HCT116 (cell line): ENCODE data around the gene TSPAN7. TPM values are rescaled to one million over a fixed set of nuclear protein-coding genes. Genes with fewer than 3 reads are reported as not detected.

ENCODE experiments used
- ATAC-seq: fragments of 200-7000 bp; cut with Tn5 transposase; 2 replicates; pipeline ENCODE4 v1.9.1; 2020; ENCODE audit warnings: mild to moderate bottlenecking, moderate library complexity
- BruUV-seq: library from RNA; stranded (reverse); fragments of 400-500 nt; replicated peaks from 2 replicates; lab custom pipeline; 2021; lab: Mats Ljungman, UMichigan
- CTCF ChIA-PET: fragments of 300-600 bp; sonication (Branson Sonifier 250); formaldehyde crosslinking; loops from one replicate; lab custom pipeline; 2021; ENCODE audit warnings: antibody characterized with exemption; lab: Charles Lee
- POLR2A ChIA-PET: fragments of 300-600, 350-600 bp; sonication (Branson Sonifier 250); formaldehyde crosslinking; loops from one replicate; lab custom pipeline; 2021; ENCODE audit warnings: antibody characterized with exemption; lab: Charles Lee
- RAD21 ChIA-PET, 2 experiments: fragments of 300-600 bp; sonication (Branson Sonifier 250); formaldehyde crosslinking; loops; one replicate each; lab custom pipeline; 2023; ENCODE audit warnings: low total read pairs in 2 of 2; ENCODE audit not compliant: uncharacterized antibody in 2 of 2, unreplicated experiment in 2 of 2, low non-redundant PET in 1 of 2; lab: Charles Lee
- DNase-seq: peaks from one replicate; pipeline ENCODE4 v3.0.0-alpha.2; 2010; ENCODE audit warnings: low read depth, low spot score
- H2AFZ ChIP-seq: fragments of 200-600 bp; shearing (Covaris generic), sonication (generic); 2 replicates; pipeline ENCODE4 v1.6.1; 2017; ENCODE audit warnings: low read depth, mixed run types, mixed read lengths, antibody characterized with exemption, low read length; ENCODE audit not compliant: poor library complexity, severe bottlenecking
- H3K27ac ChIP-seq: 2 replicates; pipeline ENCODE4 v1.5.1; 2012; ENCODE audit warnings: low read depth, low read length
- H3K27me3 ChIP-seq: fragments of 200-600 bp; sonication (generic); 2 replicates; pipeline ENCODE4 v1.6.1; 2016; ENCODE audit warnings: mixed run types, low read length, mixed read lengths; ENCODE audit not compliant: insufficient read depth
- H3K36me3 ChIP-seq, 2 experiments: fragments of 200-500 bp in 1 of 2; fragments of 200-600 bp in 1 of 2; sonication (Bioruptor generic) in 1 of 2; sonication (generic) in 1 of 2; 2 replicates each; pipeline versions ENCODE4 v1.5.1 to v1.6.1; 2014 to 2016; ENCODE audit warnings: low read length in 2 of 2, inconsistent platforms in 1 of 2, mixed read lengths in 1 of 2, mixed run types in 1 of 2; ENCODE audit not compliant: insufficient read depth in 2 of 2, control insufficient read depth in 1 of 2
- H3K4me1 ChIP-seq, 2 experiments: fragments of 200-600 bp in 1 of 2; sonication (generic) in 1 of 2; 2 replicates each; pipeline versions ENCODE4 v1.5.1 to v1.6.1; 2012 to 2017; ENCODE audit warnings: low read length in 2 of 2, inconsistent platforms in 1 of 2, mild to moderate bottlenecking in 1 of 2, mixed read lengths in 1 of 2, mixed run types in 1 of 2, moderate library complexity in 1 of 2; ENCODE audit not compliant: insufficient read depth in 2 of 2, control insufficient read depth in 1 of 2
- H3K4me2 ChIP-seq: fragments of 200-600 bp; sonication (generic); 2 replicates; pipeline ENCODE4 v1.6.1; 2017; ENCODE audit warnings: mixed run types, low read length, mixed read lengths
- H3K4me3 ChIP-seq, 2 experiments: fragments of 200-600 bp in 1 of 2; sonication (generic) in 1 of 2; replicated peaks in 1 of 2; 2 replicates each; pipeline ENCODE4 v1.5.1; 2011 to 2016; ENCODE audit warnings: low read length in 2 of 2, control low read depth in 1 of 2, low read depth in 1 of 2, mild to moderate bottlenecking in 1 of 2, mixed read lengths in 1 of 2, mixed run types in 1 of 2
- H3K79me2 ChIP-seq: fragments of 200-600 bp; sonication (generic); 2 replicates; pipeline ENCODE4 v1.6.1; 2017; ENCODE audit warnings: mild to moderate bottlenecking, mixed run types, low read length, moderate library complexity, mixed read lengths; ENCODE audit not compliant: insufficient read depth
- H3K9ac ChIP-seq: fragments of 200-600 bp; sonication (generic); 2 replicates; pipeline ENCODE4 v1.6.1; 2016; ENCODE audit warnings: low read length, mixed read lengths
- H3K9me2 ChIP-seq: fragments of 200-600 bp; sonication (generic), shearing (Covaris generic); 2 replicates; pipeline ENCODE4 v1.6.1; 2017; ENCODE audit warnings: mixed run types, mild to moderate bottlenecking, moderate library complexity; ENCODE audit not compliant: insufficient read depth
- H3K9me3 ChIP-seq, 2 experiments: fragments of 200-500 bp in 1 of 2; fragments of 200-600 bp in 1 of 2; sonication (Bioruptor generic) in 1 of 2; sonication (generic) in 1 of 2; 2 replicates each; pipeline ENCODE4 v1.6.1; 2014 to 2017; ENCODE audit warnings: low read length in 2 of 2, mixed read lengths in 2 of 2, inconsistent platforms in 1 of 2, low read depth in 1 of 2, mild to moderate bottlenecking in 1 of 2, mixed run types in 1 of 2, moderate library complexity in 1 of 2; ENCODE audit not compliant: control insufficient read depth in 1 of 2, insufficient read depth in 1 of 2
- H4K20me1 ChIP-seq: fragments of 200-600 bp; sonication (generic), shearing (Covaris generic); 2 replicates; pipeline ENCODE4 v1.6.1; 2017; ENCODE audit warnings: mixed run types, mild to moderate bottlenecking, moderate library complexity; ENCODE audit not compliant: insufficient read depth
- ATF3 ChIP-seq: IDR thresholded peaks from 2 replicates; pipeline ENCODE4 v1.6.1; 2012
- CBX3 ChIP-seq: IDR thresholded peaks from 2 replicates; pipeline ENCODE4 v1.6.1; 2012; ENCODE audit warnings: low read depth
- CEBPB ChIP-seq: IDR thresholded peaks from 2 replicates; pipeline ENCODE4 v1.6.1; 2012; ENCODE audit warnings: low read depth
- CTCF ChIP-seq, 3 experiments: fragments of 200-600 bp in 1 of 3; sonication (generic) in 1 of 3; IDR thresholded peaks in 2 of 3; conservative IDR thresholded peaks in 1 of 3; 2 replicates each; pipeline ENCODE4 v1.5.1; 2012 to 2017; ENCODE audit warnings: low read depth in 2 of 3, low read length in 2 of 3, antibody characterized with exemption in 1 of 3, borderline replicate concordance in 1 of 3, control low read depth in 1 of 3, mild to moderate bottlenecking in 1 of 3, mixed read lengths in 1 of 3, mixed run types in 1 of 3, moderate library complexity in 1 of 3; ENCODE audit not compliant: insufficient read depth in 1 of 3
- EZH2 ChIP-seq: fragments of 200-600 bp; sonication (generic); IDR thresholded peaks from 2 replicates; pipeline ENCODE4 v1.6.1; 2017; ENCODE audit warnings: antibody characterized with exemption, mixed run types
- EZH2phosphoT487 ChIP-seq: fragments of 200-600 bp; IDR thresholded peaks from 2 replicates; pipeline ENCODE4 v1.6.1; 2018; ENCODE audit warnings: antibody characterized with exemption, borderline replicate concordance
- FOSL1 ChIP-seq: IDR thresholded peaks from 2 replicates; pipeline ENCODE4 v1.6.1; 2012; ENCODE audit warnings: low read depth
- MAX ChIP-seq: IDR thresholded peaks from 2 replicates; pipeline ENCODE4 v1.6.1; 2012
- POLR2A ChIP-seq: IDR thresholded peaks from 2 replicates; pipeline ENCODE4 v1.7.0; 2011; ENCODE audit warnings: borderline replicate concordance; ENCODE audit not compliant: insufficient read depth, insufficient read length; ENCODE audit errors: extremely low read depth
- RAD21 ChIP-seq: IDR thresholded peaks from 2 replicates; pipeline ENCODE4 v1.6.1; 2012; ENCODE audit warnings: low read depth, mild to moderate bottlenecking
- SIN3A ChIP-seq: IDR thresholded peaks from 2 replicates; pipeline ENCODE4 v1.6.1; 2012; ENCODE audit warnings: low read depth
- SRF ChIP-seq: IDR thresholded peaks from 2 replicates; pipeline ENCODE4 v1.6.1; 2012; ENCODE audit warnings: low read depth
- YY1 ChIP-seq: IDR thresholded peaks from 2 replicates; pipeline ENCODE4 v1.6.1; 2011; ENCODE audit warnings: low read length, low read depth, moderate library complexity, mild to moderate bottlenecking; ENCODE audit not compliant: insufficient replicate concordance; ENCODE audit errors: extremely low read depth
- ZBTB33 ChIP-seq: IDR thresholded peaks from 2 replicates; pipeline ENCODE4 v1.6.1; 2011; ENCODE audit warnings: mild to moderate bottlenecking, low read length, moderate library complexity; ENCODE audit not compliant: insufficient replicate concordance; ENCODE audit errors: extremely low read depth
- intact Hi-C: fragments of 100-400 bp; cut with micrococcal nuclease; formaldehyde crosslinking; loops from 2 replicates; pipeline ENCODE4 v1.10.0; 2022
- total RNA-seq: library from RNA; stranded (reverse); gene quantifications from one replicate; pipeline ENCODE4 v1.2.1, GENCODE V29; 2021; ENCODE audit not compliant: unreplicated experiment

The TSPAN7 gene
- total RNA-seq, 1 experiment from 2014 or later, result 2.9 TPM

GRCh38 chrX:38664285-38664684 lies 102.9 kb downstream of the TSPAN7 start:
- POLR2A ChIA-PET, result no interaction called here
- no peaks in the 10 kb centered on the region for H3K4me1 ChIP-seq
- H2AFZ ChIP-seq, result no peak overlapping the region
- ATAC-seq (peak; percentile 74), DNase-seq (peak; percentile 26)
- H4K20me1 ChIP-seq, result no peaks in the 10 kb centered on the region
- TF ChIP-seq RAD21, result peak; percentile 58
- no peak for TF ChIP-seq ATF3
- no peak for TF ChIP-seq EZH2
- TF ChIP-seq SRF, result no peak
- TF ChIP-seq SIN3A, result no peak
- TF ChIP-seq FOSL1, result no peak
- peak in 2 of 3 experiments; percentile 23 to 40; a peak in 3 of 6 replicates for TF ChIP-seq CTCF (IDR thresholded peaks at IDR 0.05 in 2 of 3, conservative IDR thresholded peaks at IDR 0.05 in 1 of 3; ENCODE audit: borderline replicate concordance in 1 of 3, insufficient read depth in 1 of 3, low read depth in 2 of 3, low read length in 2 of 3)
- no peak for TF ChIP-seq CEBPB
- no peak for TF ChIP-seq MAX
- TF ChIP-seq, all 23 proteins: peak for 2
- Histone ChIP-seq H3K9me2 (no peaks in the 10 kb centered on the region), H3K79me2 (no peaks in the 10 kb centered on the region), H3K27ac (no peak overlapping the region), H3K9me3 (no peaks in the 10 kb centered on the region), H3K9ac (no peak overlapping the region), H3K4me2 (no peak overlapping the region), H3K27me3 (no peaks in the 10 kb centered on the region), H3K36me3 (no peaks in the 10 kb centered on the region), H3K4me3 (no peak overlapping the region)
- intact Hi-C loops, result loop anchor here (5.0 kb wide), 1 partner anchor 488 kb away; no protein-coding TSS in a partner anchor
- no TSS peak for BruUV-seq
- CTCF ChIA-PET, result no interaction called here
- RAD21 ChIA-PET, result no interaction called here

GRCh38 chrX:38666909-38667308 lies 105.6 kb downstream of the TSPAN7 start:
- Histone ChIP-seq H3K27ac (no peak overlapping the region), H3K27me3 (no peaks in the 10 kb centered on the region), H3K4me2 (no peak overlapping the region), H3K9ac (no peak overlapping the region), H3K36me3 (no peaks in the 10 kb centered on the region), H3K4me3 (no peak overlapping the region), H3K79me2 (no peaks in the 10 kb centered on the region), H4K20me1 (no peaks in the 10 kb centered on the region), H3K9me2 (no peaks in the 10 kb centered on the region), H2AFZ (no peak overlapping the region), H3K4me1 (no peaks in the 10 kb centered on the region), H3K9me3 (no peaks in the 10 kb centered on the region)
- ATAC-seq (no peak), DNase-seq (no peak)
- intact Hi-C loops, result no loop called here
- ChIA-PET CTCF (no interaction called here), POLR2A (no interaction called here), RAD21 (no interaction called here)
- no TSS peak for BruUV-seq
- TF ChIP-seq ZBTB33 (no peak), POLR2A (no peak), CBX3 (no peak), EZH2phosphoT487 (no peak), ATF3 (no peak), CEBPB (no peak), YY1 (no peak), MAX (no peak), SIN3A (no peak)
